Heart right ventricle (tissue), 16 donors: ENCODE results near the gene MIGA1. TPM values are rescaled to one million over a fixed set of nuclear protein-coding genes. Genes with fewer than 3 reads are reported as not detected.
A peak's percentile ranks its signal among the peaks of the same experiment; 100 is the strongest.

ENCODE experiments used
- ATAC-seq, 8 donors: fragments of 200-7000 bp; cut with Tn5 transposase; one replicate each; pipeline ENCODE4 v1.9.1; 2020; ENCODE audit warnings: mild to moderate bottlenecking in 8 of 8, moderate library complexity in 8 of 8, moderate number of reproducible peaks in 1 of 8
- DNase-seq, 2 donors: peaks; one replicate each; pipeline ENCODE4 v3.0.0-alpha.2; 2020
- H3K27ac ChIP-seq, 10 donors: fragments of 200-600 bp; sonication (generic) in 2 of 10; one replicate each; pipeline versions ENCODE4 v1.5.0 to v1.8.0; 2020 to 2022; ENCODE audit warnings: mild to moderate bottlenecking in 3 of 10
- H3K27me3 ChIP-seq, 7 donors: fragments of 200-600 bp; one replicate each; pipeline ENCODE4 v1.8.0; 2021 to 2022; ENCODE audit warnings: mild to moderate bottlenecking in 2 of 7
- H3K36me3 ChIP-seq, 9 donors: fragments of 200-600 bp; sonication (generic) in 1 of 9; one replicate each; pipeline versions ENCODE4 v1.5.0 to v1.8.0; 2020 to 2022; ENCODE audit warnings: mild to moderate bottlenecking in 2 of 9
- H3K4me1 ChIP-seq, 9 donors: fragments of 200-600 bp; sonication (generic) in 1 of 9; one replicate each; pipeline versions ENCODE4 v1.5.0 to v1.8.0; 2020 to 2022; ENCODE audit warnings: mild to moderate bottlenecking in 4 of 9
- H3K4me3 ChIP-seq, 10 donors: fragments of 200-600 bp; sonication (generic) in 2 of 10; one replicate each; pipeline versions ENCODE4 v1.5.0 to v1.8.0; 2020 to 2022; ENCODE audit warnings: mild to moderate bottlenecking in 7 of 10, moderate library complexity in 2 of 10
- H3K9me3 ChIP-seq, 11 donors: fragments of 200-600 bp in 10 of 11; sonication (generic) in 2 of 11; one replicate each; pipeline versions ENCODE4 v1.5.0 to v1.8.0; 2013 to 2022; ENCODE audit warnings: mild to moderate bottlenecking in 2 of 11, control low read depth in 1 of 11, moderate library complexity in 1 of 11
- WGBS, 2 donors: extraction: QIAGEN DNeasy Blood & Tissue Kit; methylation state at CpG; one replicate each; pipeline ENCODE4 v1.1.7; 2013; ENCODE audit warnings: inconsistent platforms in 1 of 2; 5-methylcytosine and 5-hydroxymethylcytosine counted together
- intact Hi-C, 10 donors: fragments of 100-400 bp; cut with DNase I; formaldehyde crosslinking; loops; one replicate each; pipeline versions ENCODE4 v1.11.1 to v1.14.2; 2022
- polyA plus RNA-seq, 2 donors: library from polyadenylated mRNA; stranded (reverse); fragments of 200-250 nt; gene quantifications; one replicate each; pipeline ENCODE4 v1.2.3, GENCODE V29; 2013
- total RNA-seq, 10 donors: library from RNA; stranded (reverse); fragmentation: NEBNext Ultra II Directional in 3 of 10; extraction: Animal tissue kit (Norgen Biotek cat#: 25700) in 3 of 10; gene quantifications; one replicate each; pipeline versions ENCODE4 v1.2.1 to v1.2.4, GENCODE V29; 2021 to 2023
- TF ChIP-seq, protein P1 (sequence below), 9 donors: fragments of 200-600 bp; sonication (generic) in 2 of 9; IDR thresholded peaks; one replicate each; pipeline versions ENCODE4 v1.5.0 to v1.8.0; 2021 to 2022; ENCODE audit warnings: antibody characterized with exemption in 9 of 9, mild to moderate bottlenecking in 5 of 9, moderate library complexity in 1 of 9
- donor health status: Arrhythmogenic right ventricular cardiomyopathy.
- donor health status: ischemic (EF 13 %, LVEDD 7.1; RV severe dilation, severe dysfunction).
- donor health status: healthy with polysubstance abuse.
- donor health status: DM: no; HTN: yes; CAD: no.
- donor health status: DM: no; HTN: no; CAD: no.
- donor health status: ischemic (EF 25% LVEDD 6.9; RV normal size, moderate dysfunction).
- donor health status: ischemic (EF 25% LVEDD 5.7; RV mildly dilated, moderate dysfunction).
- donor health status: healthy.
- donor health status: DM: yes; HTN: yes; CAD: no.
- donor health status: Ischemic cardiomyopathy.
- donor health status: ischemic (EF 35%, LVEDD 5.7; RV mildly dilated, moderate dysfunction).
- donor health status: nonischemic (EF 11% LVEDD 7.7; RV severe dilation, severe dysfunction).
- donor health status: DM: yes; HTN: yes; CAD: no.
- donor health status: PGD.
- donor health status: ischemic (EF 29% LVEDD 5.4; RV normal size, mild dysfunction).
- donor health status: nonischemic (EF 23%, LVEDD 6.1; RV moderate dilation, normal function).

Gene MIGA1
- total and polyA plus RNA-seq, 12 donors = 2.4 to 14.8 (median 11.5) TPM

DNA sequence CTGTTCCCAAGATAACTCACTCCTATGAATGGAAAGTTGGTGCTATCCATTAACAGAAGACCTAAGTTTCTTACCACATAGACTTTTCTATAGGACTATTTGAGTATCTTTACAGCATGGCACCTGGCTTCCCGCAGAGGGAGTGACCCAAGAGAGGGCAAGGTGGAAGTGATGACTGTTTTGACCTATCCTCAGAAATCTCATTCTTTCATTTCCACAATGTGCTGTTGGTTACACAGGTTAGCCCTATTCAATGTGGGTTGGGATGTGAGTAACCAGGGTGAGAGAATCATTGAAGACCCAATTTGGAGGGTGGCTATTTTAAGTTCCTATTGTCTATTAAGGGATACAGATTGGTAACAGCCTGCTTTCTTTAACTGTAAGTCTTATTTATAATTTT is 70.6 kb downstream of the MIGA1 start:
- DNase-seq (no peak), ATAC-seq (no peak)
- Histone ChIP-seq H3K4me3 (no peak overlapping the region), H3K27ac (no peak overlapping the region), H3K27me3 (no peaks in the 10 kb centered on the region), H3K9me3 (peaks cover 0 to 13% (median 0%) of the 10 kb centered on the region in 11 donors), H3K36me3 (peaks cover 0 to 21% (median 0%) of the 10 kb centered on the region in 9 donors), H3K4me1 (peaks cover 0 to 7% (median 0%) of the 10 kb centered on the region in 9 donors)
- 100% methylated on average over 1 of the region's 1 CpG for WGBS, 2 donors
- TF ChIP-seq, protein P1, sequence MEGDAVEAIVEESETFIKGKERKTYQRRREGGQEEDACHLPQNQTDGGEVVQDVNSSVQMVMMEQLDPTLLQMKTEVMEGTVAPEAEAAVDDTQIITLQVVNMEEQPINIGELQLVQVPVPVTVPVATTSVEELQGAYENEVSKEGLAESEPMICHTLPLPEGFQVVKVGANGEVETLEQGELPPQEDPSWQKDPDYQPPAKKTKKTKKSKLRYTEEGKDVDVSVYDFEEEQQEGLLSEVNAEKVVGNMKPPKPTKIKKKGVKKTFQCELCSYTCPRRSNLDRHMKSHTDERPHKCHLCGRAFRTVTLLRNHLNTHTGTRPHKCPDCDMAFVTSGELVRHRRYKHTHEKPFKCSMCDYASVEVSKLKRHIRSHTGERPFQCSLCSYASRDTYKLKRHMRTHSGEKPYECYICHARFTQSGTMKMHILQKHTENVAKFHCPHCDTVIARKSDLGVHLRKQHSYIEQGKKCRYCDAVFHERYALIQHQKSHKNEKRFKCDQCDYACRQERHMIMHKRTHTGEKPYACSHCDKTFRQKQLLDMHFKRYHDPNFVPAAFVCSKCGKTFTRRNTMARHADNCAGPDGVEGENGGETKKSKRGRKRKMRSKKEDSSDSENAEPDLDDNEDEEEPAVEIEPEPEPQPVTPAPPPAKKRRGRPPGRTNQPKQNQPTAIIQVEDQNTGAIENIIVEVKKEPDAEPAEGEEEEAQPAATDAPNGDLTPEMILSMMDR (IDR thresholded peaks at IDR 0.05) = no peak
- intact Hi-C loops = no loop called here

GRCh38 chr1:77857552-77857951 is 78.1 kb downstream of the MIGA1 start:
- Histone ChIP-seq H3K9me3 (peaks cover 0 to 37% (median 3%) of the 10 kb centered on the region in 11 donors), H3K27ac (no peak overlapping the region), H3K4me1 (peaks cover 0 to 18% (median 7%) of the 10 kb centered on the region in 9 donors), H3K36me3 (peaks cover 0 to 53% (median 0%) of the 10 kb centered on the region in 9 donors), H3K27me3 (no peaks in the 10 kb centered on the region), H3K4me3 (no peak overlapping the region)
- TF ChIP-seq, protein P1 (IDR thresholded peaks at IDR 0.05) = no peak
- ATAC-seq = no peak
- 83 to 84% methylated on average over 4 of the region's 4 CpGs for WGBS, 2 donors
- intact Hi-C loops = no loop called here
- no peak for DNase-seq

GRCh38 chr1:77858725-77859124 is 79.3 kb downstream of the MIGA1 start:
- Histone ChIP-seq H3K4me1 (peaks cover 0 to 18% (median 7%) of the 10 kb centered on the region in 9 donors), H3K4me3 (no peak overlapping the region), H3K27me3 (no peaks in the 10 kb centered on the region), H3K36me3 (peaks cover 0 to 61% (median 0%) of the 10 kb centered on the region in 9 donors), H3K9me3 (peaks cover 0 to 37% (median 3%) of the 10 kb centered on the region in 11 donors), H3K27ac (no peak overlapping the region)
- DNase-seq (no peak), ATAC-seq (peak in 1 of 8 donors; percentile 47)
- WGBS, 2 donors = 94 to 95% methylated on average over 3 of the region's 3 CpGs
- TF ChIP-seq, protein P1 (IDR thresholded peaks at IDR 0.05) = no peak
- intact Hi-C loops = no loop called here

- 83% methylated on average over 2 of the region's 2 CpGs for WGBS, 2 donors
- DNase-seq (no peak), ATAC-seq (no peak)
- Histone ChIP-seq H3K36me3 (peaks cover 0 to 61% (median 0%) of the 10 kb centered on the region in 9 donors), H3K4me1 (peaks cover 0 to 18% (median 7%) of the 10 kb centered on the region in 9 donors), H3K27me3 (no peaks in the 10 kb centered on the region), H3K27ac (no peak overlapping the region), H3K9me3 (peaks cover 0 to 32% (median 3%) of the 10 kb centered on the region in 11 donors), H3K4me3 (no peak overlapping the region)
- intact Hi-C loops = no loop called here
- TF ChIP-seq, protein P1 (IDR thresholded peaks at IDR 0.05) = no peak
These were observed 79.8 kb downstream of the MIGA1 start for GRCh38 chr1:77859248-77859647.
